HG02571 (cell line): ENCODE measurements around the gene CAMTA1.

Source experiments
- ATAC-seq: cut with Tn5 transposase; IDR thresholded peaks from one replicate; pipeline ENCODE4 v1.9.1; 2021; ENCODE audit warnings: mild to moderate bottlenecking, moderate library complexity; ENCODE audit not compliant: unreplicated experiment

CAMTA1 gene

GRCh38 chr1:6996866-6997265 lies 211.6 kb downstream of the CAMTA1 start:
- no peak for ATAC-seq

DNA sequence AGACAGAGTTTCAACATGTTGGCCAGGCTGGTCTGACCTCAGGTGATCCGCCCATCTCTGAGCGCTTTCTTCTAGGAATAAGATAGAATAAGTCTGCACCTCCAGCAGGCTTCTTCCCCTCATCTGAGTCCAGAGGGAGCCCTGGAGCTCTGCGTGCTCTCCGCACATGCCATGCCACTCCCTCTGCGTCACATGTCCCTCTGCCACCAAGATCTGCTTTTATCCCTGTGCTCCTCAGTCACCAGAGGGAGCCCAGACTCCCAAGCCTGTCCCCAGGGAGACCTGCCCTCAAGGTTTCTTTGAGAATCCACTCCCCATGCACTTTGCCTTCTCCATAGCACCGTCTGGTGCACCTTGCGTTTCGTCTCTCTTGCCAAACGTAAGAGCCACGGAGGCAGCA lies 213.0 kb downstream of the CAMTA1 start:
- no peak for ATAC-seq

DNA sequence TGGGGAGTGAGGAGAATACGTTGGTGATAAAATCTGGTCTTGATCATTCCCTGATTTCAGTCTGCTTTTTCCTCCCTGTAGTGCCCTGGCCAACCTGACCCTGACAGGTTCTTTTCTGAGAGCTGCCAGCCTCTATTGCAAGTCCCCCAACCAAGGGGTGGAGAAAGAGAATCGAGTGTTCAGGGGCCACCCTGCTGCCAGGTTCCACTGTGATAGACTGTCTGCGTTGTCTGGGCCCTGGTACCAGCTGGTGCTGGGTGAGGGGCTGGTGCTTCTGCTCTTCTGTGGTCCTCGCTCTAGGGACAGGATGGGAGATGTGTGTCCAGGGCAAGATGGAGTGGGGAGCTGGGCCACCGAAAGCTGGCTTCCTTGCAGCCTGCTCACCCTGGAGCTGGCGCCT lies 214.6 kb downstream of the CAMTA1 start:
- no peak for ATAC-seq

DNA sequence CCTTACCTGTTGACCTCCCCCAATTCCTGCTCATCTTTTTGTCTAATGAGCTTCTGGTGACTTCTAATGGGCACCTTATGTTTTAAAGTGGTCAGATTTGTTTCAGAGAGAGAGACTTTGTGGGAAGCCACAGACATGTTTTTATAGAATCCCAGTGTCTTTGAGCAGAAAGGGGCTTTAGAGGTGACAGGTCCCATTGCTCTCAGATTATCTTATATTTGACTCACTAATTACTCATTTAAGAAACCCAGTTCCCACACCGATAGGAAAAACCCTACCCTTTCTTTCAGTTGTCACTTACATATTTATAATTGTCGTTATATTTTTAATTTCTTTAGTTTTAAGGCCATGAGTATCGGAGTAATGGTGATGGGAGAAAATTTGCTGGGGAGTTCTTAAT lies 215.5 kb downstream of the CAMTA1 start:
- ATAC-seq = no peak

- ATAC-seq = no peak
These were observed 217.5 kb downstream of the CAMTA1 start for GRCh38 chr1:7002728-7003127.

DNA sequence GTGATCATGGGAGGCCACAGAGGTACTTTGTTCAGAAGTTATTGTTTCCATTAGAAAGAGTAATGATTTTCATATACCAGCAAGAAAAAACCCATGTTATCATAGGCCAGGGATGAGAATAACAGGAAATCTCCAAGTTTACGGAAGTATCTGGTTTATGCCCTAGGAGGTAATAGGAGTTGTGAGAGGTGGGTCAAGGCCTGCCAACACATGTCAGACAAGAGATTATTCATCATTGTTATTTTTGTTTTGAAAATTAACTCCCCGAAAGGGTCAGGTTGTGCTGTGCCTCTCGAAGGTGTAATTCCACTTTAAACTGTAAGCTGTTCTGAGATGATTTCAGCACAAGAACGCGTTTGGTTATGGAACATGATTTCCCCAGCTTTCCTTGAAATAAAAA lies 218.4 kb downstream of the CAMTA1 start:
- ATAC-seq = no peak

GRCh38 chr1:7004181-7004580 lies 218.9 kb downstream of the CAMTA1 start:
- ATAC-seq = no peak

DNA sequence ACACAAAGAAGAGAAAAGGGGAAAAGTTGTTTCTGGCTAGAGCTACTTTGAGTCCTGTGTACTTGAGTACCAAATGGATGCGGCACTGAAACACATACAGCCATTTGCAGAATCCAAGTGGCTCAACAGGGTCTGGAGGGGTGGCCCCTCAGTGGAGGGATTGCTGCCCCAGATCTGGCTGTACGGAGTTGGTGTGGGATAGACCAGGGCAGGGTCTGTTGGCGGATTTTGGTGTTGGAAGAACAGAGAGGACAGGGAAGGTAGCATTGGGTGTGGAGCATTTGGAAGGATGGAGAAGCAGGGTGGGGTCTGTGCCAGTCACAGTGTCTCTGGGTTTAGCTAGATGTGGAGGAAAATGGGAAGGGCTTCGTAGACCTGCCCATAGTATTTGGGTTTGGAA lies 220.5 kb downstream of the CAMTA1 start:
- no peak for ATAC-seq

DNA sequence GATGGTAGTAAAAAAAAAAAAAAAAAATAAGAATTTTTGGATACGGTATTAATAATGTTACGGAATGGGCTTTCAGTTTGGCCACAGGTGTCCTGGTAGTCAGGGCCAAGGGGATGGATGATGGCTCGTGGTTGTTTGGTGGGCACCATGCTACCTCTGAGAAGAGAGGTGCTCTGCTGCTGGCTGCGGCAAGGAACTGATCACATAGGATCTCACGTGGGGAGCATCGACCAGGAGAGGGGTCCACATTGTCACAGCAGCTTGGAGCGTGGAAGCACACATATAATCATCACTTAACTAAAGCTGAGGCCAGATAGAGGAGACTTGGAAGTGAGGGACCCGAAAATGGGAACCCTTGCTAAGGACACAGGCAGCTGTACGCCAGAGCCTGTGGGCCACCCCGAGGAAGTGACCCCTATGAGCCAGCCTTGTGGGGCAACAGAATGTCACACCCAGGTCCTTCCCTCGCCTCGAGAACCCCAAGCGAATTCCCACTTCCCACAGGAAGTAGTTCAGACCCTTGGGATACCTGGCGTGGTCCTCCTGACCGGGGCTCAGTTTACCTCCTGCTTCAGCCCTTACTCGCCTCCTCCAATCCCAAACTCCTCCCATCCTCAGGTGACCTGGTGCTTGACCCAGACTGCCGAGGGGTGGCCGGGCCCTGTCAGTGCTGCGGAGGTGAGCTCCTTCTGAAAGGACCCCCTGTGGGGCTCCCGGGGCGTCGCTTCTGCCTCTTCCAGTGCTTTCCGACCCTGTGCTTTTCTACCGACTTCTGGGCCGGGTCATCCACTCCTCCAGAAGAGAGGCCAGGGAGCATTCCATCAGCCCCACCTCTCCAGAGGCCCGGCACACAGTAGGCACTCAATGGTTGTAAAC lies 222.0 kb downstream of the CAMTA1 start:
- ATAC-seq = no peak

- ATAC-seq = no peak
These were observed 222.6 kb downstream of the CAMTA1 start for GRCh38 chr1:7007902-7008301.

- no peak for ATAC-seq
These were observed 223.1 kb downstream of the CAMTA1 start for GRCh38 chr1:7008331-7008730.

- no peak for ATAC-seq
These were observed 223.9 kb downstream of the CAMTA1 start for GRCh38 chr1:7008975-7009740.

- no peak for ATAC-seq
These were observed 224.7 kb downstream of the CAMTA1 start for GRCh38 chr1:7009741-7010525.

DNA sequence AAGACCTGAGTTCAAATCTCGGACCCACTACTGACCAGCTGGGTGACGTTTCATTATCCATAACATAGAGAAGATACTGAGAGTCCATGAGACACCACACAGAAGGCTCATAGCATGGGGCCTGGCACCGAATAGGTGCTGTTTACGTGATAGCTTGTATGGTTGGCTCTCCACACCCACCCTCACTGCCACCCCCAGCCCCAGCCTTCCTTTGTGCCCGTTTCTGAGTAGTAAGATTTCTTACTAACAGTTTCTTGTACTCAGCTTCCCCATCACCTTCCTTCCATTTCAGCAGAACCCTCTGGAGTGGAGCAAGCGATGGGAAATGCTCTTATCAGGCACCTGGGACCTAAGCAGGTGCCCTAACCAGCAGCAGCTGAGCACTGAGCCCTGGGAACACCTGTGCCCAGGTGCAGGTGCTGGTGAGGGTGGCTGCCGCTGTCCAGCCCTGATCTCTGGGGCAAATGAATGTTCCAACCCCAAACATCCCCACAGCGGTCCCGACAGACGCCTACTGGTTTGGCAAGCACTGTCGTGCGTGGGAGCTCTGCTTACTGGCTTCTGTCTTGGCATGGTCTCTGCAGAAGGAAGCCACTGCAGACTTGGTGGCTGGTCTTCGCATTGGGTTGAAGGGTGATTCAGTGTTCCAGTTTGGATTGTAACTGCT lies 225.4 kb downstream of the CAMTA1 start:
- no peak for ATAC-seq

GRCh38 chr1:7011826-7012225 lies 226.6 kb downstream of the CAMTA1 start:
- ATAC-seq = no peak

- ATAC-seq = no peak
These were observed 227.2 kb downstream of the CAMTA1 start for GRCh38 chr1:7012461-7012924.

DNA sequence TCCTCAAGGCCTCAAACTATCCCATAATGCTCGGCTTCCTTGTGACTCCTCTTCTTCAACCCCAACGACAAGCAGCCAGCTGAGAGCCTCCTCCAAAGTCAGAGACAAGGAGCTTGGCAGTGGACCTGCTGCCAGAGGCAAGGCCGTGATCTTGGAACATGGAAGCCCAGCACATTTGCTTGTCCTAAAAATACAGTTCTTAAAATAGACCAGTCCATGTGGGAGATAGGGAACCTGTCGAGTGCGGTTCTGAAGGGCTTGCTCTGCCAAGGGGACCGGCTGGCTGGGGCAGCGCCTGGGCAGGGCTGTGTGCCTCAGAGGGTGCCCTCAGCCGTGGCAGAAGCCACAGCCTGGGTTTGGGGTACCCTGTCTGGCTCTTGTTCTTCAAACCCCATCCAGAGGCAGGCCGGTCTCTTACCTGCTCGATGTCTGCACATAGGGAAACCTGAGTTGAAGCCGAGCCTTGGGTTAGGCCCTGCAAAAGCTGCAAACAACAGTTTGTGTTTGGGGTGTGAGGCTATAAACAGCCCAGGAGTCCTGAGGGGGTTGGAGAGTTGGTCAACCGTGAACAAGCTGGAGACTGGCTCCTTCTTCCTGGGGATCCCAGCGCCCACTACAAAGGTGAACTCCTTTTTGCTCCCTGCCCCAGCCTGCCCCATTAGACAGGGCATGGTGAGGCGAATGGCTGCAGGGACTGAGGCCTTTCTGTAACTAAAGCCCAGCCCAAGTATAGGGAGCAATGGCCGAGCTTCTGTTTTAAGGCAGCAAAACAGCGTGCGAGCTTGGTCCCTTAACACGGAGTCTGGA lies 228.8 kb downstream of the CAMTA1 start:
- no peak for ATAC-seq

GRCh38 chr1:7014640-7014930 lies 229.3 kb downstream of the CAMTA1 start:
- ATAC-seq = no peak

- ATAC-seq = no peak
These were observed 229.8 kb downstream of the CAMTA1 start for GRCh38 chr1:7015022-7015421.

GRCh38 chr1:7018351-7018750 lies 233.1 kb downstream of the CAMTA1 start:
- ATAC-seq = no peak
